Stomach (tissue), 19 donors: Measurements from ENCODE around the gene TNFRSF25. TPM values are rescaled to one million over a fixed set of nuclear protein-coding genes. Genes with fewer than 3 reads are reported as not detected.

Experiments
- DNase-seq, 2 donors: peaks; one replicate each; pipeline versions ENCODE4 v3.0.0 to v3.0.0-alpha.2; 2013 to 2019
- H3K27ac ChIP-seq, 5 donors: fragments of 200-600 bp in 4 of 5; sonication (generic) in 4 of 5; one replicate each; pipeline ENCODE4 v1.5.1; 2013 to 2019; ENCODE audit warnings: mild to moderate bottlenecking in 1 of 5, moderate library complexity in 1 of 5
- H3K27me3 ChIP-seq, 3 donors: fragments of 200-600 bp; sonication (generic); one replicate each; pipeline ENCODE4 v1.5.1; 2017 to 2019; ENCODE audit warnings: mixed run types in 1 of 3
- H3K36me3 ChIP-seq, 4 donors: fragments of 200-600 bp; sonication (generic); 1 replicate in 3 of 4; 2 replicates in 1 of 4; pipeline ENCODE4 v1.5.1; 2016 to 2019
- H3K4me1 ChIP-seq, 4 donors: fragments of 200-600 bp; sonication (generic); one replicate each; pipeline ENCODE4 v1.5.1; 2016 to 2019
- H3K4me3 ChIP-seq, 4 donors: fragments of 200-600 bp; sonication (generic) in 3 of 4; one replicate each; pipeline ENCODE4 v1.5.1; 2016 to 2019; ENCODE audit warnings: mild to moderate bottlenecking in 1 of 4
- H3K9me3 ChIP-seq, 4 donors: fragments of 200-600 bp; sonication (generic); one replicate each; pipeline ENCODE4 v1.5.1; 2016 to 2019
- EP300 ChIP-seq: sonication (generic); formaldehyde crosslinking; IDR thresholded peaks from one replicate; pipeline ENCODE4 v1.6.1; 2017; ENCODE audit warnings: antibody characterized with exemption
- POLR2A ChIP-seq, 4 donors: fragments of 450-650 bp; IDR thresholded peaks; one replicate each; pipeline ENCODE4 v1.6.1; 2016; ENCODE audit warnings: antibody characterized with exemption in 4 of 4, control low read depth in 2 of 4, mild to moderate bottlenecking in 1 of 4, moderate library complexity in 1 of 4
- POLR2AphosphoS5 ChIP-seq, 3 donors: sonication (generic); formaldehyde crosslinking; IDR thresholded peaks; one replicate each; pipeline ENCODE4 v1.6.1; 2016; ENCODE audit warnings: antibody characterized with exemption in 3 of 3
- WGBS, 5 donors: extraction: QIAGEN DNeasy Blood & Tissue Kit in 3 of 5; methylation state at CpG; one replicate each; pipeline versions ENCODE4 v1.1.5 to v1.1.7; 2013 to 2018; 5-methylcytosine and 5-hydroxymethylcytosine counted together
- intact Hi-C: fragments of 100-400 bp; cut with DNase I; formaldehyde crosslinking; loops from one replicate; pipeline ENCODE4 v1.15.1; 2023; ENCODE audit warnings: low total_unique reads
- long read RNA-seq, 10 donors: transcript quantifications; one replicate each; lab custom pipeline, GENCODE V29; 2026
- polyA plus RNA-seq, 3 donors: library from polyadenylated mRNA; stranded (reverse); fragments of 200-250 nt; gene quantifications; one replicate each; pipeline ENCODE4 v1.2.3, GENCODE V29; 2013
- total RNA-seq, 5 donors: library from RNA; depleted of rRNA; stranded (reverse); fragments of >200 nt; gene quantifications; one replicate each; pipeline versions ENCODE4 v1.1.0 to v1.2.3, GENCODE V29; 2014 to 2016
- TF ChIP-seq, protein P1 (sequence below), 7 experiments: fragments of 450-650 bp in 4 of 7; fragments of 200-600 bp in 3 of 7; sonication (generic) in 3 of 7; IDR thresholded peaks; one replicate each; pipeline ENCODE4 v1.5.1; 2016 to 2019; ENCODE audit warnings: antibody characterized with exemption in 7 of 7, control low read depth in 2 of 7, mild to moderate bottlenecking in 1 of 7
- donor health status: healthy with polysubstance abuse.
- donor health status: Bipolar disorder and iron deficiency.
- donor health status: healthy.

TNFRSF25 gene, protein sequence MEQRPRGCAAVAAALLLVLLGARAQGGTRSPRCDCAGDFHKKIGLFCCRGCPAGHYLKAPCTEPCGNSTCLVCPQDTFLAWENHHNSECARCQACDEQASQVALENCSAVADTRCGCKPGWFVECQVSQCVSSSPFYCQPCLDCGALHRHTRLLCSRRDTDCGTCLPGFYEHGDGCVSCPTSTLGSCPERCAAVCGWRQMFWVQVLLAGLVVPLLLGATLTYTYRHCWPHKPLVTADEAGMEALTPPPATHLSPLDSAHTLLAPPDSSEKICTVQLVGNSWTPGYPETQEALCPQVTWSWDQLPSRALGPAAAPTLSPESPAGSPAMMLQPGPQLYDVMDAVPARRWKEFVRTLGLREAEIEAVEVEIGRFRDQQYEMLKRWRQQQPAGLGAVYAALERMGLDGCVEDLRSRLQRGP
- total RNA-seq (100 to 1,000 TPM in 1 of 5 donors, 10 to 100 TPM in 2, 1 to 10 TPM in 2; 6.1 to 215 (median 21.4) TPM), polyA plus RNA-seq (10 to 100 TPM in 1 of 3 donors, 1 to 10 TPM in 2; 2.7 to 41.6 (median 2.9) TPM)
- long read RNA-seq, donor 1, partial matches to known transcripts: 0 of 3 reads
- long read RNA-seq, donor 1, other reads (novel, unspliced or antisense): 0 of 3 reads
- long read RNA-seq, donor 2, partial matches to known transcripts: 6 of 9 reads
- long read RNA-seq, donor 2, other reads (novel, unspliced or antisense): 0 of 9 reads
- long read RNA-seq, donor 3, partial matches to known transcripts: 0 of 2 reads
- long read RNA-seq, donor 3, other reads (novel, unspliced or antisense): 0 of 2 reads
- long read RNA-seq, donor 4: 0 reads
- long read RNA-seq, donor 5, partial matches to known transcripts: 0 of 2 reads
- long read RNA-seq, donor 5, other reads (novel, unspliced or antisense): 0 of 2 reads
- long read RNA-seq, donor 6: 0 reads
- long read RNA-seq, donor 7: 0 reads
- long read RNA-seq, donor 8, partial matches to known transcripts: 0 of 1 reads
- long read RNA-seq, donor 8, other reads (novel, unspliced or antisense): 0 of 1 reads
- long read RNA-seq, donor 9, partial matches to known transcripts: 0 of 2 reads
- long read RNA-seq, donor 9, other reads (novel, unspliced or antisense): 0 of 2 reads
- long read RNA-seq, donor 10, partial matches to known transcripts: 0 of 2 reads
- long read RNA-seq, donor 10, other reads (novel, unspliced or antisense): 0 of 2 reads

DNA sequence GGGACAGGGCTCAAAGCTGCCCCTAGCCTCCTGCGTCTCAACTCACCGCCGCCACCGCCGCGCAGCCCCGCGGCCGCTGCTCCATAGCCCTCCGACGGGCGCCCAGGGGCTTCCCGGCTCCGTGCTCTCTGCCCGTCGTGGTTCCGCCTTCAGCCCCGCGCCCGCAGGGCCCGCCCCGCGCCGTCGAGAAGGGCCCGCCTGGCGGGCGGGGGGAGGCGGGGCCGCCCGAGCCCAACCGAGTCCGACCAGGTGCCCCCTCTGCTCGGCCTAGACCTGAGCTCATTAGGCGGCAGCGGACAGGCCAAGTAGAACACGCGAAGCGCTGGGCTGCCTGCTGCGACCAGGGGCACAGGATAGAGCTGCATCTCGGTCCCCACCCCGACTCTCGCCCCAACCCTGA lies at the start of gene TNFRSF25:
Gene TNFRSF25 (minus strand): TSS at position 151 of the 400 bp plus-strand sequence. CDS start 66 bp downstream, at position 85.
- peaks cover 3 to 60% (median 39%) of the 10 kb centered on the region in 4 donors for H3K36me3 ChIP-seq
- H3K27me3 ChIP-seq: peaks cover 0 to 55% (median 11%) of the 10 kb centered on the region in 3 donors
- TF ChIP-seq EP300: no peak
- TF ChIP-seq POLR2AphosphoS5 (IDR thresholded peaks at IDR 0.05): no peak
- no peak for TF ChIP-seq POLR2A (IDR thresholded peaks at IDR 0.05)
- TF ChIP-seq, protein P1, sequence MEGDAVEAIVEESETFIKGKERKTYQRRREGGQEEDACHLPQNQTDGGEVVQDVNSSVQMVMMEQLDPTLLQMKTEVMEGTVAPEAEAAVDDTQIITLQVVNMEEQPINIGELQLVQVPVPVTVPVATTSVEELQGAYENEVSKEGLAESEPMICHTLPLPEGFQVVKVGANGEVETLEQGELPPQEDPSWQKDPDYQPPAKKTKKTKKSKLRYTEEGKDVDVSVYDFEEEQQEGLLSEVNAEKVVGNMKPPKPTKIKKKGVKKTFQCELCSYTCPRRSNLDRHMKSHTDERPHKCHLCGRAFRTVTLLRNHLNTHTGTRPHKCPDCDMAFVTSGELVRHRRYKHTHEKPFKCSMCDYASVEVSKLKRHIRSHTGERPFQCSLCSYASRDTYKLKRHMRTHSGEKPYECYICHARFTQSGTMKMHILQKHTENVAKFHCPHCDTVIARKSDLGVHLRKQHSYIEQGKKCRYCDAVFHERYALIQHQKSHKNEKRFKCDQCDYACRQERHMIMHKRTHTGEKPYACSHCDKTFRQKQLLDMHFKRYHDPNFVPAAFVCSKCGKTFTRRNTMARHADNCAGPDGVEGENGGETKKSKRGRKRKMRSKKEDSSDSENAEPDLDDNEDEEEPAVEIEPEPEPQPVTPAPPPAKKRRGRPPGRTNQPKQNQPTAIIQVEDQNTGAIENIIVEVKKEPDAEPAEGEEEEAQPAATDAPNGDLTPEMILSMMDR (IDR thresholded peaks at IDR 0.05): no peak
- WGBS, 5 donors: 23 to 41% (median 30%) methylated on average over 25 to 43 of the region's 43 CpGs
- H3K4me1 ChIP-seq: peaks cover 0 to 20% (median 15%) of the 10 kb centered on the region in 4 donors
- H3K4me3 ChIP-seq: peak within 1 kb of the TSS in 3 of 4 donors; percentile 20 to 33 (median 29)
- no peaks in the 10 kb centered on the region for H3K9me3 ChIP-seq
- H3K27ac ChIP-seq: peak within 1 kb of the TSS in 1 of 5 donors; percentile 2
- intact Hi-C loops: no loop called here
- peak in 1 of 2 donors; percentile 54 for DNase-seq

DNA sequence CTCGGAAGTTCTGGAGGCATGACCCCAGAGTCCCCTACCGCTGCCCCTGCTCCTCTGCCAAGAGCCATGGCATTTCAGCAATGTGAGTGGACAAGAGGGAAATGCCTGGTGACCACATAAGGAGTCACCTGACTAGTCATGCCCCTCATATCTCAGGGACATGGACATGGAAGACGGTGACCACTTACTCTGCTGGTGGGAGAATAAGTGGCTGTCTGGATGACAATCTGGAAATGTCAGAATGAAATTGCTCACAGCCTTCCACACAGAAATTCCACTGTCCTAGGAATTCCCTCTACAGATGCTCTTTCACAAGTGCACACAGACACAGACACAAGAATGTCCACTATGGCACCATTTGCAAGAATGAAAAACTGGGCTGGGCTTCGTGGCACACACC lies 49.8 kb upstream of the TNFRSF25 start:
- Histone ChIP-seq H3K27ac (no peak overlapping the region), H3K4me1 (peaks cover 0 to 16% (median 12%) of the 10 kb centered on the region in 4 donors), H3K36me3 (no peaks in the 10 kb centered on the region), H3K27me3 (no peaks in the 10 kb centered on the region), H3K9me3 (no peaks in the 10 kb centered on the region), H3K4me3 (no peak overlapping the region)
- TF ChIP-seq POLR2A (IDR thresholded peaks at IDR 0.05) (no peak), EP300 (no peak), POLR2AphosphoS5 (IDR thresholded peaks at IDR 0.05) (no peak)
- TF ChIP-seq, protein P1 (IDR thresholded peaks at IDR 0.05): no peak
- no peak for DNase-seq
- intact Hi-C loops: no loop called here
- WGBS, 5 donors: 78 to 89% (median 87%) methylated on average over 4 of the region's 4 CpGs

DNA sequence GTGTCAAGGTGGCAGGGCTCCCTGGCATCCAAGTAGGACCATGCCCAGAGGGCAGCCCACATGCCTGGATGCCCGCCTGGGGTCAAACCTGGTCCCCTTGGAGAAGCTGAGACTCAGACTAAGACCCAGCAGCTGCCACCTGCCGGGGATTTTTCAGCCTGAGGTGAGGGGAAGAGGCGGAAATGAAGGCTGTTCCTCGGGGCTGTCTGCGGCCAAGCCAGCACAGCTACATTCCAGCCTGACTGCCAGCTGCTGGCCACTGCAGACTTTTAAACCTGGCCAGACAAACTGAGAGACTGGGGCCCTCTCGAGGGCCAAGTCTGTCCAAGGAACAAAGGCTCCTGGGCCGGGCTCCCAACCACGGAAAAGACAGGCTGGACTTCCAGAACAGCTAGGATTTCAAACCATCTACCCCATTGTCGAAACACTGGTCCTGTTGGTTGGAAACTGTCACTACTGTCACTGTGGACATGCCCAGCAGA lies 47.4 kb upstream of the TNFRSF25 start:
- Histone ChIP-seq H3K27me3 (peaks cover 0 to 15% (median 1%) of the 10 kb centered on the region in 3 donors), H3K9me3 (no peaks in the 10 kb centered on the region), H3K4me3 (no peak overlapping the region), H3K4me1 (no peaks in the 10 kb centered on the region), H3K27ac (no peak overlapping the region), H3K36me3 (no peaks in the 10 kb centered on the region)
- 50 to 70% (median 64%) methylated on average over 6 to 9 of the region's 9 CpGs for WGBS, 5 donors
- intact Hi-C loops: no loop called here
- TF ChIP-seq EP300 (no peak), POLR2AphosphoS5 (IDR thresholded peaks at IDR 0.05) (no peak)
- DNase-seq: no peak

DNA sequence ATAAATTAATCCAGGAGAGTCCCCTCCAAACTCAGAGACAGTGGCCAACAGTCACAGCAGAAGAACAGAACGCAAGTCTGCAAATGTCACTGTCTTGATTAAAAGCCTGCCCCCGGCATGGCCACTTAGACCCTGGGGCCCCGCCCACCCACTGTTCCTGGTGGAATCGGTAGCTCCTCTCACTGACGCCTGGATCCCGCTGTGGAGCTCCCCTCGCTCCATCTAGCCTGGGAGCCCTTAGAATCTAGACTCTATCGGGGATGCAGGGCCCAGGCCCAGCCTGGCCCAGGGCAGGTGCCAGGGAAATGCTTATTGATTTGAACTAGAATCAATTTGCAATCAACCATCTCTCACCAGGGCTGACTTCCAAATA lies 46.9 kb upstream of the TNFRSF25 start:
- no peaks in the 10 kb centered on the region for H3K36me3 ChIP-seq
- TF ChIP-seq EP300 (no peak), POLR2A (IDR thresholded peaks at IDR 0.05) (no peak), POLR2AphosphoS5 (IDR thresholded peaks at IDR 0.05) (no peak)
- TF ChIP-seq, protein P1 (IDR thresholded peaks at IDR 0.05): no peak
- WGBS, 5 donors: 75 to 92% (median 87%) methylated on average over 7 to 8 of the region's 8 CpGs
- H3K4me1 ChIP-seq: no peaks in the 10 kb centered on the region
- H3K27me3 ChIP-seq: peaks cover 0 to 20% (median 3%) of the 10 kb centered on the region in 3 donors
- intact Hi-C loops: no loop called here
- H3K4me3 ChIP-seq: no peak overlapping the region
- no peaks in the 10 kb centered on the region for H3K9me3 ChIP-seq
- DNase-seq: no peak
- no peak overlapping the region for H3K27ac ChIP-seq
